ENCODE results near the gene KDM2B. TPM values are rescaled to one million over a fixed set of nuclear protein-coding genes. Genes with fewer than 3 reads are reported as not detected.

Gene KDM2B
- total and polyA plus RNA-seq, 2 experiments from 2014 or later = 59.4 to 161 TPM

DNA sequence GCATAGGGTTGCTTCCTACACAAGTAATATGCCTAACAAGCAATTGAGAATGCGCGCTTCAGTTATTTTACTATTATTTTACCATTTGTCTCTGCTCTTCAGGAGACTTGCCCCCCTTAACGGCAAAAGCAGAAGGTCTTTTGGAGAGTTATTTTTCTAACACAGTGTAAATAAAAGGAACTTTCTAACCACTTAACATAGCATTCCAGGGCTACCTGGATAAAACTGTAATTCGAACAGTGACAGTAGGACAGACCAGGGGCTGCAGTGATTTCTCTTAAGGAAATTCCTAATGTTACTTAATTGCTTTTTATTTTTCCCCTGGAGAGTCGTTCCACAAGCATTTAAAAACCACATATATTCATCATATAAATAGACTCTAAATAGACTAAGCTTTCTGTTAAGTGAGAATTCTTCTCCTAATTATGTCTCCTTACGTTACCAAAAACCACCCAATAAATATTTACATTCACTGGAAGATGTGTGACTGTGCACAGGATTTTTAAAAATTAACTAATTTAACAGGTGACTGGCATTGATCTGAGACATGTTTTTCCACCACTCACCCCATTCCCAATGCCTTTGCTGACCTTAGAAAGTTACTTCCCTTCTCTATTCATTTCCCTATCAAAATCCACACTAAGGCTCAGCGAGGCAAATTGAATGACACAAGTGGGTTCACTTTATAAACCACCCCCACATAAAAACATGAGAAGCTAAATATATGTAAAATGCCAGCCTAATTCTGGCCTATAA lies 108.5 kb downstream of the KDM2B start:
- H3K27me3 Mint-ChIP-seq (ENCODE audit: insufficient read depth, low read depth, poor library complexity) = peaks cover 3% of the 10 kb centered on the region
- H3K4me3 Mint-ChIP-seq = no peak overlapping the region
- TF ChIP-seq EZH2 (IDR thresholded peaks at IDR 0.05; ENCODE audit: low read depth, unreplicated experiment) (no peak), NANOG (IDR thresholded peaks at IDR 0.05; ENCODE audit: borderline replicate concordance) (no peak)
- Histone ChIP-seq H3K4me3 (no peak overlapping the region), H3K9me2 (ENCODE audit: insufficient read depth) (no peaks in the 10 kb centered on the region), H3K4me1 (ENCODE audit: insufficient read depth) (peaks cover 15% of the 10 kb centered on the region), H4K20me1 (replicated peaks; ENCODE audit: insufficient read depth) (peaks cover 32% of the 10 kb centered on the region), H3K36me3 (ENCODE audit: insufficient read depth) (no peaks in the 10 kb centered on the region), H3K27ac (ENCODE audit: low read depth) (0 out of 2 replicates have a peak overlapping the region, but pooled peaks have one; percentile 2), H3K27me3 (ENCODE audit: insufficient read depth) (no peaks in the 10 kb centered on the region), H3K79me2 (replicated peaks; ENCODE audit: insufficient read depth) (peaks cover 33% of the 10 kb centered on the region), H2AFZ (no peak overlapping the region), H3F3A (replicated peaks; ENCODE audit: low read depth) (peaks cover 17% of the 10 kb centered on the region; the same call in 1 of the 2 replicates), H3K4me2 (no peak overlapping the region)
- no peaks in the 10 kb centered on the region for H3K36me3 Mint-ChIP-seq (ENCODE audit: low read depth)
- no peaks in the 10 kb centered on the region; the same call in 2 of the 3 replicates for H3K9me3 Mint-ChIP-seq
- H3K27ac Mint-ChIP-seq = no peak overlapping the region
- H3K4me1 Mint-ChIP-seq = peaks cover 25% of the 10 kb centered on the region
- DNase-seq (ENCODE audit: low spot score) (no peak), ATAC-seq (no peak)

DNA sequence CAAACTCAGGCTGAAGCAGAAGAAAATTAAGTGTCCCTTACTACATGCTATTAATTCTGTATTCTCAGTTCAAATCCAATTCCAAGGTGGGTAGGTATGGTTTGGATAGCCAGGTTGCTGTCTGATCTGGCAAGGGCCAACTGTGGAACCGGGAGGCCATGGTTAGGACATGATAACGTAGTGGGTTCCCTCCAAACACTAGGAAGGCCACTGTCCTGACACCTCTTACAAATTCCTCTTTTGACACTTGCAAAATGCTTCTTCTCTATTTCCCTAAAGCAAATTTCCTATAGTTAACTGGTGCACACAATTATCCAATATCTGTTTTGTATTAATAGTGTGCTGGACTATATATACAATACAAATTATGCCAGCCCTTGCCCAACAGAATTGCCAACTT lies 110.1 kb downstream of the KDM2B start:
- H3K36me3 ChIP-seq (ENCODE audit: insufficient read depth) = no peaks in the 10 kb centered on the region
- peaks cover 8% of the 10 kb centered on the region; the same call in 1 of the 2 replicates for H3K4me1 ChIP-seq (ENCODE audit: insufficient read depth)
- TF ChIP-seq ZNF331 (CRISPR knock-in tag; IDR thresholded peaks at IDR 0.05; ENCODE audit: low read depth) (no peak), ZNF114 (CRISPR knock-in tag; IDR thresholded peaks at IDR 0.05) (no peak)
- TF ChIP-seq, protein P1, sequence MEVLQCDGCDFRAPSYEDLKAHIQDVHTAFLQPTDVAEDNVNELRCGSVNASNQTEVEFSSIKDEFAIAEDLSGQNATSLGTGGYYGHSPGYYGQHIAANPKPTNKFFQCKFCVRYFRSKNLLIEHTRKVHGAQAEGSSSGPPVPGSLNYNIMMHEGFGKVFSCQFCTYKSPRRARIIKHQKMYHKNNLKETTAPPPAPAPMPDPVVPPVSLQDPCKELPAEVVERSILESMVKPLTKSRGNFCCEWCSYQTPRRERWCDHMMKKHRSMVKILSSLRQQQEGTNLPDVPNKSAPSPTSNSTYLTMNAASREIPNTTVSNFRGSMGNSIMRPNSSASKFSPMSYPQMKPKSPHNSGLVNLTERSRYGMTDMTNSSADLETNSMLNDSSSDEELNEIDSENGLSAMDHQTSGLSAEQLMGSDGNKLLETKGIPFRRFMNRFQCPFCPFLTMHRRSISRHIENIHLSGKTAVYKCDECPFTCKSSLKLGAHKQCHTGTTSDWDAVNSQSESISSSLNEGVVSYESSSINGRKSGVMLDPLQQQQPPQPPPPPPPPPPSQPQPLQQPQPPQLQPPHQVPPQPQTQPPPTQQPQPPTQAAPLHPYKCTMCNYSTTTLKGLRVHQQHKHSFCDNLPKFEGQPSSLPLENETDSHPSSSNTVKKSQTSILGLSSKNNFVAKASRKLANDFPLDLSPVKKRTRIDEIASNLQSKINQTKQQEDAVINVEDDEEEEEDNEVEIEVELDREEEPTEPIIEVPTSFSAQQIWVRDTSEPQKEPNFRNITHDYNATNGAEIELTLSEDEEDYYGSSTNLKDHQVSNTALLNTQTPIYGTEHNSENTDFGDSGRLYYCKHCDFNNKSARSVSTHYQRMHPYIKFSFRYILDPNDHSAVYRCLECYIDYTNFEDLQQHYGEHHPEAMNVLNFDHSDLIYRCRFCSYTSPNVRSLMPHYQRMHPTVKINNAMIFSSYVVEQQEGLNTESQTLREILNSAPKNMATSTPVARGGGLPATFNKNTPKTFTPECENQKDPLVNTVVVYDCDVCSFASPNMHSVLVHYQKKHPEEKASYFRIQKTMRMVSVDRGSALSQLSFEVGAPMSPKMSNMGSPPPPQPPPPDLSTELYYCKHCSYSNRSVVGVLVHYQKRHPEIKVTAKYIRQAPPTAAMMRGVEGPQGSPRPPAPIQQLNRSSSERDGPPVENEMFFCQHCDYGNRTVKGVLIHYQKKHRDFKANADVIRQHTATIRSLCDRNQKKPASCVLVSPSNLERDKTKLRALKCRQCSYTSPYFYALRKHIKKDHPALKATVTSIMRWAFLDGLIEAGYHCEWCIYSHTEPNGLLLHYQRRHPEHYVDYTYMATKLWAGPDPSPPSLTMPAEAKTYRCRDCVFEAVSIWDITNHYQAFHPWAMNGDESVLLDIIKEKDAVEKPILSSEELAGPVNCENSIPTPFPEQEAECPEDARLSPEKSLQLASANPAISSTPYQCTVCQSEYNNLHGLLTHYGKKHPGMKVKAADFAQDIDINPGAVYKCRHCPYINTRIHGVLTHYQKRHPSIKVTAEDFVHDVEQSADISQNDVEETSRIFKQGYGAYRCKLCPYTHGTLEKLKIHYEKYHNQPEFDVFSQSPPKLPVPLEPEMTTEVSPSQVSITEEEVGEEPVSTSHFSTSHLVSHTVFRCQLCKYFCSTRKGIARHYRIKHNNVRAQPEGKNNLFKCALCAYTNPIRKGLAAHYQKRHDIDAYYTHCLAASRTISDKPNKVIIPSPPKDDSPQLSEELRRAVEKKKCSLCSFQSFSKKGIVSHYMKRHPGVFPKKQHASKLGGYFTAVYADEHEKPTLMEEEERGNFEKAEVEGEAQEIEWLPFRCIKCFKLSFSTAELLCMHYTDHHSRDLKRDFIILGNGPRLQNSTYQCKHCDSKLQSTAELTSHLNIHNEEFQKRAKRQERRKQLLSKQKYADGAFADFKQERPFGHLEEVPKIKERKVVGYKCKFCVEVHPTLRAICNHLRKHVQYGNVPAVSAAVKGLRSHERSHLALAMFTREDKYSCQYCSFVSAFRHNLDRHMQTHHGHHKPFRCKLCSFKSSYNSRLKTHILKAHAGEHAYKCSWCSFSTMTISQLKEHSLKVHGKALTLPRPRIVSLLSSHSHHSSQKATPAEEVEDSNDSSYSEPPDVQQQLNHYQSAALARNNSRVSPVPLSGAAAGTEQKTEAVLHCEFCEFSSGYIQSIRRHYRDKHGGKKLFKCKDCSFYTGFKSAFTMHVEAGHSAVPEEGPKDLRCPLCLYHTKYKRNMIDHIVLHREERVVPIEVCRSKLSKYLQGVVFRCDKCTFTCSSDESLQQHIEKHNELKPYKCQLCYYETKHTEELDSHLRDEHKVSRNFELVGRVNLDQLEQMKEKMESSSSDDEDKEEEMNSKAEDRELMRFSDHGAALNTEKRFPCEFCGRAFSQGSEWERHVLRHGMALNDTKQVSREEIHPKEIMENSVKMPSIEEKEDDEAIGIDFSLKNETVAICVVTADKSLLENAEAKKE (CRISPR knock-in tag; IDR thresholded peaks at IDR 0.05) = no peak
- ATAC-seq = no peak
- no peak for DNase-seq (ENCODE audit: low spot score)
- no peak overlapping the region for H3K27ac Mint-ChIP-seq
- H3K36me3 Mint-ChIP-seq (ENCODE audit: low read depth) = no peaks in the 10 kb centered on the region; the same call in 2 of the 3 replicates
- no peak overlapping the region for H3K4me3 Mint-ChIP-seq
- H3K27me3 ChIP-seq (ENCODE audit: insufficient read depth) = no peaks in the 10 kb centered on the region
- peaks cover 34% of the 10 kb centered on the region for H3K79me2 ChIP-seq (replicated peaks; ENCODE audit: insufficient read depth)
- no peaks in the 10 kb centered on the region for H3K9me2 ChIP-seq (ENCODE audit: insufficient read depth)
- no peak overlapping the region for H2AFZ ChIP-seq
- H3K4me1 Mint-ChIP-seq = peaks cover 23% of the 10 kb centered on the region
- peaks cover 33% of the 10 kb centered on the region for H4K20me1 ChIP-seq (replicated peaks; ENCODE audit: insufficient read depth)
- H3K27me3 Mint-ChIP-seq (ENCODE audit: insufficient read depth, low read depth, poor library complexity) = peaks cover 7% of the 10 kb centered on the region
- H3K27ac ChIP-seq (ENCODE audit: low read depth) = peak overlapping the region; percentile 19; the same call in 1 of the 2 replicates
- no peak overlapping the region for H3K4me2 ChIP-seq
- no peaks in the 10 kb centered on the region; the same call in 1 of the 3 replicates for H3K9me3 Mint-ChIP-seq
- H3F3A ChIP-seq (replicated peaks; ENCODE audit: low read depth) = peaks cover 18% of the 10 kb centered on the region; the same call in 1 of the 2 replicates
- H3K4me3 ChIP-seq = no peak overlapping the region

Measured in GM23338 (cell line).